ENCODE data around the gene PRKAG2.
"Not testable (repeated sequence)": the region's sequence is repeated elsewhere in the genome, so short reads cannot be mapped to it uniquely, and the experiment has no call there.

Gene PRKAG2

DNA sequence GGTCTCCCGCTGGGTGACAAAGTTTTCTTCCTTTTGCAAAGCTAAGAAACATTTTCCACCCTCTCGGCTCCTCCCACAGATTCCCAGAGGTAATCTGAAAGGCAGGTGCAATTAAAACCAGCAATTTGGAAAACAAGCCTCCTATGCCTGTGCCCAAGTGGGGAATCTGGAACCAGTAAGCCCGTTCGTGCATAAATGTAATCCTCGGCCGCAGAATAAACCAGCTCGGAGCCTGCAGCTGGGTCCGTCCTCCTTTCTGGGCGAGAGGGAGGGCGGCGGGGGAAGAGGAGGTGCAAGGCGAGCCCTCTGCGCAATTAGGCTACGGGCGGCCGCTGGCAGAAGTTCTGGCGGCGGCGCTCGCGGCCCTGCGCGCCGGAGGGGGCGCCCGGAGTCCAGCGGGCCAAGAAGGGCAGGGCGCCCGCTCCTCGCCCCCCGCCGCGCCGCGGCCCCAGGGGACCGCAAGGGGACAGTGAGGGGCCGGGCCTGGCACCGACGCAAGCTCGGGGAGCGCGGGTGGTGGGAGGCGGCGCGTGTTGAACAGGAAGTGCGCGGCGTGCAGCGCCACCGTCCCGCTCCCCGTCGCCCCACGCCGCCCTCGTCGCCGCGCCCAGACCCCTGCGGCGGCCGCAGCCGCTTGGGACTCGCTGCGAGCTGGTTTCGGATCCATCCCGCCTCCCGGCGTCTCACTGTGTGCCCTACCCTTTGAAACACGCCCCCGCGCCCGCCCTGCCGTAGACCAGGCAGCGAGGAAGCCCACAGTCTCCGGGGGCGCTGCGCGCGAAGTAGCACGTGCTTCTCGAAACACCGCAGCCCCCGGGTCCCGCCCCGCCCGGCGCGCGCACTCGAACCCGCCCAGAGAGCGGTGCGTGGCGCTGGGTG, at the start of gene PRKAG2:
PRKAG2 (minus strand) TSS at position 217 of the 879 bp plus-strand sequence. CDS start 495 bp downstream, outside the sequence.
- in situ Hi-C loops (cut with MboI; ENCODE audit: low sequenced_read_pairs): no loop called here

DNA sequence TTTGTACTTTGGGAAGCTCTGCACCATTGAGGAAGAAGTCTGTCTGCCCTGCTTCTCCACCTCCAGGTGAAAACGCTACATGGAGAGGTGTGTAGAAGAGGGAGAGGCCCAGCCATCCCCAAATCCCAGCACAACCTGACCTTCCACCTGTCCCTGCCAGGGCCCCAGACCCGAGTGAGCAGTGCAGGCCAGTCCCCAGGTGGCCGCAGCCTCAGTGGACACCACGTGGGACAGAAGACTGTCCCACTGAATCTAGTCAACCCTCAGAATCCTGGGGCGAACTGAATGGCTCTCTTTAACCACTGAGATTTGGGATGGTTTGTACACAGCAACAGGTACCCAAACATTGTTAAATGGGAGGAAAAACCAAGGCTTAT, 49.4 kb upstream of the PRKAG2 start:
- in situ Hi-C loops (cut with MboI; ENCODE audit: low sequenced_read_pairs): no loop called here

DNA sequence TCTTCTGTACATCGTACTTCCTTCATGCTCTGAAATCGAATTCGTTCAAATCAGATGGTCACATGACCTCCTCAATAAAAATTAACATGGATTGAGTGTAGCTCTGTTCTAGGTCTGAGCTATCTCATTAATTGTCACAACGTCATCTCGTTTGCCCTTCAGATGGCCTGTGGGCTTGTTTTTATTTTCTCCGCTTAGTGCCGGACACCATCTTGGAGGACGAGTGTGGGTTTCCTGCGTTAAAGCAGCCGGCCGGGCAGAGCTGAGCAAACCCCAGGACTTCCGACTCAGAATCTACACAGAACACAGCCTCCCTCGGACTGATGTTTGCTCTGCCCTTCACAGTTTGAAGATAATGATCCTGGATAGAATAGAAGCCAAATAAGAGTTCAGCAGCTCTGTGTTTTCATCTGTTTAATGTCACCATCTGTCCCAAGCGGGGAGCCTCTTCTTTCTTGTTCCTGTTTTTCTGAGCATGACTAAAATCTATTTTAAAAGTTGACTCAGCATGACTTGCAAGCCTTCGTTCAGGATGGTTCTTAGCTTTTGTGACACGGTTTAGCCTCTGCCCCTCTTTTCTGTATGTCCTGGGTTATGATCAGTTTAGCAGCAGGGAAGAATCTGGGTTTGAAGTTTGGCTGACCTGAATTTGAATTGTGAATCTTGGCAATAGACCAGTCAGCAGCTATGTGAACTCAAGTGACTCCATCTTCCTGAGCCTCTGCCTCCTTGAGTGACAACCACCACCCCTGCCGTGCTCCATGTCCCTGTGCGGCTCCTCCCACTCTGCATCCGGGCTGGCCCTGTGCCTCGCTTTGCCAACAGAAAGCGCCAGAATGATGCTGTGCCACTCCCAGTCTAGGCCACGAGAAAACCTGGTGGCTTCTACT, 48.8 kb upstream of the PRKAG2 start:
- in situ Hi-C loops (cut with MboI; ENCODE audit: low sequenced_read_pairs): no loop called here

DNA sequence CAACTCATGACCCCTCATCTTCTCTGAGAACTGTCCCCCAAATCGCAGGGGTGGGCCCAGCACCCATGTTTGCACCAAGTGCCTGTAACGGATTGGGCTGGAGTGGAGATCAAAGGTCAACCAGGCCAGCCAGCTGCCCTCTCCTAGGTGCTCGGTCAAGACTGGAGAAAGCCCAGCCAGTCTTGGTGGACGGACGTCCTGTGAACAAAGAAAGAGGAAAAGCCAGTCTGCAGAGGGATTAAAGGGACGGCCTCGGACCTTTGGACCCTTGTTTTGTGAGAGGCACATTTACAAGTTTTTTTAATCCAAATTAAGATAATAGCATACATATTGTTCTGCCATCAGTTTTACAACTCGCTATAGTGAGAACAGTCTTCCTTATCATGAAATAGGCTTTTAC, 47.6 kb upstream of the PRKAG2 start:
- in situ Hi-C loops (cut with MboI; ENCODE audit: low sequenced_read_pairs): no loop called here

DNA sequence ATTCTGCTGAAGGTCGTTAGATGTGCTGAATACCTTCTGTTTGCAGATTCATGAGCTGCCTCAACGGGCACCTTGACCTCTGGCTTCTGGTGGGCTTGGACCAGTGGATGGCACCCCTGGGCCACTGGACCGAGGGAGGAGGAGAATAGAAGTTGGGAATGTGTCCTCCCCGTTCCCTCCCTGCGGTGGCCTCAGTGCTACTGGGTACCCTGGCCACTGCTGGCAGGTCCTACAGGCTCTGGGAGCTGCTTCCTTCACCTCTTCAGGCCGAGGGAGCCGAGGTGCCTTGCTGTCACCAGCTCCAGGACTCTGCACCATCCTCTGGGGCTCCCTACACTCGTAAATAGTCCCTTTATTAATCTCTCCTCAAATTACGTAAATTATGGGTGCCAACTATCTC, 47.1 kb upstream of the PRKAG2 start:
- in situ Hi-C loops (cut with MboI; ENCODE audit: low sequenced_read_pairs): no loop called here

- in situ Hi-C loops (cut with MboI; ENCODE audit: low sequenced_read_pairs): no loop called here
Measured at GRCh38 chr7:151923097-151923876, 46.4 kb upstream of the PRKAG2 start.

DNA sequence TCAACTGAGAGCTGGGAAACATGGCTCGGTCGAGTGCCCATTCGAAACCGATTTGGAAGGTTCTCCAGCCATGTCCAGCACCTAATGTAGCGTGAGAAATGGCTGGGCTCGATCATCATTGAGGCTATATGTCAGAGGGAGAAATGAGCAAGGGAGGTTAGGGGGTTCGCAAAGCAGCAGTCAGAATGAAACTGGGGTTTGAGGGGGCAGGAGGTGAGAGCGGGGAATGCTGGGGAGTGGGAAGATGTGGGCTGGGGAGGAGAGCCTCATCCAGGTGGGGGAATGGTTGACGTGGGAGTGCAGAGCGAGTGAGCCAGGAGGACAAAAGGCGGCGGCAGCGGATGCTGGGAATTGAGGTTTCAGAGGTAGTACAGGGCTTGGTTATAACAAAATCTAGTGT, 44.5 kb upstream of the PRKAG2 start:
- in situ Hi-C loops (cut with MboI; ENCODE audit: low sequenced_read_pairs): no loop called here

DNA sequence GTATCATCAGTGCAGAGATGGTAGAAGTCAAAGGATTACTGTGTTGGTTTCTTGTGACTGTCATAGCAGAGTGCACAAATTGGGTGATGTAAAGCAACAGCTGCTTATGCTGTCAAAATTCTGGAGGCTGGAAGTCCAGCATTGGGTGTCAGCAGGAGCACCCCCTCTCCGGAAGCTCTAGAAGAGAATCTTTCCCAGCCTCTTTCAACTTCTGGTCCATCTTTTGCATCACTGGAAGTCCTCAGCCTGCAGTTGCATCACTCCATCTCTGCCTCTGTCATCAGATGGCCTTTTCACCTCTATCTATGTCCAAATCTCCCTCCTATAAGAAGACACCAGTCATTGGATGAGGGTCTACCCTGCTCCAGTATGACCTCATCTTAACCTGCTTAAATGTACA, 43.6 kb upstream of the PRKAG2 start:
- in situ Hi-C loops (cut with MboI; ENCODE audit: low sequenced_read_pairs): no loop called here

DNA sequence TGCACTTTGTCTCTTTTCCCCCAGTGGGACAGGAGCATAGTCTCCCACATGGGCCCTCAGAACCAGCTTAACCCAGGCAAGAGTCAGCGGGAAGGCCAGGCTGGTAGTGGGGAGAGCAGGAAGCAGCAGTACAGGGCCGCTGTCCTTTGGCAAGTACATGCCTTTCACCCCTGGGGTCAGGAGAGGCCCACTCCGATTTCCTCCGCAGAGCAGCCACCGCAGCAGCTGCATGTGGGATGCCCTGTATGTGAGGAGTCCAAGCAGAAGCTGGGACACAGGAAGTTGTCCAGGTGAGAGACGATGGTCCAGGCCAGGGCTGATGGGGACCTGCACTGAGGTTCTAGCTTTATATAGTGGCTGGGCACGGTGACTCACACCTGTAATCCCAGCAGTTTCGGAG, 42.7 kb upstream of the PRKAG2 start:
- in situ Hi-C loops (cut with MboI; ENCODE audit: low sequenced_read_pairs): no loop called here

DNA sequence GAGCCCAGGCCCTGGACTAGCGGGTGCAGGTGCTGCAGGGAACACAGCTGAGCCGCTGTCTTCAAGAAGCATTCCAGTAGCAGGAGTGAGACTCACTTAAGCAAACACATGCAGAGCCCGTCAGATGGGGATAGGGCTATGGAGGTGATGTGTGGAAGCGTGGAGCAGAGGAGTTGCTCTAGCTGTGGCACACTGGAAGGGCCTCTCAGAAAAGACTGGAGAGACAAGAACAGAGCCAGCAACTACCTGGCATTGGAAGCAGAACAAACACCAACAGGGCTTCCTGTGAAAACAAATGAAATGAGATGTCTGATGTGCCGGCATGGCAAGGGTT, 41.6 kb upstream of the PRKAG2 start:
- in situ Hi-C loops (cut with MboI; ENCODE audit: low sequenced_read_pairs): no loop called here

DNA sequence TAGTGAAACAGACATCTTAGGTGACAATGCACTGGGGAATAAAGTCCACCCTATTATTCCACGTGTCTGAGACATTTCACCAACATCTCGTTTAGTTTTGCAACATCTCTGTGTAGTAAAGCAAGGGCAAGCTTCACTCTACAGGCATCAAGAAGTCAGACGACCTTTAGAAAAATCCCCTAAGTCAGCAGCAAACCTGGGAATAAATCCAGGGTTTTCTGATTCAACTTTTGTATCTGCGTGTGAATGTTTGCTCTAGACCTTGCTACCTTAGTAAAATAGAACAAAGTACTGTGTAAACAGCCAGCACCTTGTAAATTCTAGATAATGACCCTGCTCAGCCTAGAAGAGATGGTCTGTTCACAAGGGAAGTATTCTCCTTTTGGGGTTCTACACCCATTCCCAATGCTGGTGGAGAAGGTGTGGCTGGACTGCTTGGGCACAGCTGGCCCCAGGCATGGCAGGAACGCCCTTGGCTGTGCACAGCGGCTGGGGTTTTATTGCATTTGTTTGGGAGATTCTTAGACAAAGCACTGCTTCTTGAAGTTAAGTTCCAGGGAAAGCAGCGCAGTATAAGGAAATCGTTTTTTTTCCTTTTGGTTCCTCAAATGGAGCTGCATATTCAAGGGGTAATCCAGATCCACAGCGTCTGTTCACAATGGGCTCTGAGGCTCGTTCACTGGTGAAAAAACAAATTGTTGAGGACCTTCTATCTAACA, 41.0 kb upstream of the PRKAG2 start:
- in situ Hi-C loops (cut with MboI; ENCODE audit: low sequenced_read_pairs): no loop called here

GRCh38 chr7:151914051-151914450, 37.1 kb upstream of the PRKAG2 start:
- in situ Hi-C loops (cut with MboI; ENCODE audit: low sequenced_read_pairs): no loop called here

- in situ Hi-C loops (cut with MboI; ENCODE audit: low sequenced_read_pairs): not testable (repeated sequence)
Measured at GRCh38 chr7:151910655-151911054, 33.7 kb upstream of the PRKAG2 start.

DNA sequence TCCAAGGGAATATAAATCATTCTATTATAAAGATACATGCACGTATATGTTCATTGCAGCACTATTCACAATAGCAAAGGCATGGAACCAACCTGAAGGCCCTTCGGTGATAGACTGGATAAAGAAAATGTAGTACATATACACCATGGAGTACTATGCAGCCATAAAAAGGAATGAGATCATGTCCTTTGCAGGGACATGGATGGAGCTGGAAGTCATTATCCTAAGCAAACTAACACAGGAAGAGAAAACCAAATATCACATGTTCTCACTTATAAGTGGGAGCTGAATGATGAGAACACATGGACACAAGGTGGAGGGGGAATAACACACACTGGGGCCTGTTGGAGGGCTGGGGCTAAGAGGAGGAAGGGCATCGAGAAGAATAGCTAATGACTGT, 30.2 kb upstream of the PRKAG2 start:
- in situ Hi-C loops (cut with MboI; ENCODE audit: low sequenced_read_pairs): not testable (repeated sequence)

- in situ Hi-C loops (cut with MboI; ENCODE audit: low sequenced_read_pairs): no loop called here
Measured at GRCh38 chr7:151905766-151906165, 28.9 kb upstream of the PRKAG2 start.

DNA sequence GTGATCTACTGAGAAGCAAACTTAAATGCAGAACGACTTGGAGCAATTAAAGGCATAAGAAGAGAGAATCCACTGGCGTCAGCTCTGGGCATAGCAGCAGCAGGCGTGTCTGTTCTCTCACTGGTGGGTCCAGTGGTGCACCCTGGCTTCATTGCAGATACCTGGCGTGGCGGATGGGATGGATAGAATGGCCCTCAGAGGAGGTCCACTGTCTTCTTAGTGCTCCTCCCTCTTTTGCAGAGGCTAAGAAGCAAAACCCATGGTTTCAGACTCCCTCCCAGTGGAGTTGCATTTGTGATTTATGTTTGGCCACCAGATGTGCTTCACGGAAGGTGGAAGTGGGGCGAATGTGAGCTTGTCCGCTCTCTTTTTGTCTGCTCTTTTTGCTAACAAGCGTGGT, 28.4 kb upstream of the PRKAG2 start:
- in situ Hi-C loops (cut with MboI; ENCODE audit: low sequenced_read_pairs): no loop called here

- in situ Hi-C loops (cut with MboI; ENCODE audit: low sequenced_read_pairs): no loop called here
Measured at GRCh38 chr7:151904270-151904669, 27.4 kb upstream of the PRKAG2 start.

- in situ Hi-C loops (cut with MboI; ENCODE audit: low sequenced_read_pairs): no loop called here
Measured at GRCh38 chr7:151903249-151904032, 26.5 kb upstream of the PRKAG2 start.

DNA sequence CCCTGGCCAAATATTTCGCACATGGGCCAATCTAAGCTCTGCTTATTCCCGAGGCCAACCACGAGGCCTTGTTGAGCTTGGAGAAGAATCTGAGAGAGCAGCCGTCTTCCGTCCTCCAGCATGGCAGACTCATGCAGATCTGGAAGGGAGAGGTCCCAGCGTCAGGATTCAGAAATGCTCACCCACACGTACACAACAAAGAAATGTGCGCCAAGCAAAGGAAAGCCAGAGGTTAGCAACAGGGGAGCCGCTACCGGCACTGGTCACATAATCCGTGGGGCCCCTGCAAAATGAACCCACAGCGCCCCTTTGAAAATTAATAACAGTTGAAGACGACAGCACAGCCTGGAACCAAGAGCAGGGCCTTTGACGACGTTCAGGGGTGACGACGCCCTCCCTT, 25.4 kb upstream of the PRKAG2 start:
- in situ Hi-C loops (cut with MboI; ENCODE audit: low sequenced_read_pairs): no loop called here

- in situ Hi-C loops (cut with MboI; ENCODE audit: low sequenced_read_pairs): no loop called here
Measured at GRCh38 chr7:151901828-151902227, 24.9 kb upstream of the PRKAG2 start.
